ENCODE results near the gene MVP. TPM values are rescaled to one million over a fixed set of nuclear protein-coding genes. Genes with fewer than 3 reads are reported as not detected.

MVP gene
- total RNA-seq, 4 donors from 2014 or later: 101 to 151 (median 129) TPM

GRCh38 chr16:29836623-29837022, 16.4 kb downstream of the MVP start:
- no peak for TF ChIP-seq CTCF (IDR thresholded peaks at IDR 0.05)
- DNase-seq (ENCODE audit: low spot score) (no peak), ATAC-seq (ENCODE audit: low FRiP score) (no peak)

- no peak for DNase-seq (ENCODE audit: low spot score)
- TF ChIP-seq CTCF (IDR thresholded peaks at IDR 0.05): no peak
- ATAC-seq (ENCODE audit: low FRiP score): no peak
Observed at GRCh38 chr16:29837841-29838240, 17.6 kb downstream of the MVP start.

- ATAC-seq (ENCODE audit: low FRiP score): no peak
- TF ChIP-seq CTCF (IDR thresholded peaks at IDR 0.05): no peak
- DNase-seq (ENCODE audit: low spot score): no peak
Observed at GRCh38 chr16:29839822-29840221, 19.6 kb downstream of the MVP start.

- ATAC-seq (ENCODE audit: low FRiP score) (no peak), DNase-seq (ENCODE audit: low spot score) (no peak)
- no peak for TF ChIP-seq CTCF (IDR thresholded peaks at IDR 0.05)
Observed at GRCh38 chr16:29840240-29840639, 20.0 kb downstream of the MVP start.

GRCh38 chr16:29841631-29842030, 21.4 kb downstream of the MVP start:
- ATAC-seq (ENCODE audit: low FRiP score): no peak
- no peak for DNase-seq (ENCODE audit: low spot score)
- no peak for TF ChIP-seq CTCF (IDR thresholded peaks at IDR 0.05)

- DNase-seq (ENCODE audit: low spot score) (no peak), ATAC-seq (ENCODE audit: low FRiP score) (no peak)
- TF ChIP-seq CTCF (IDR thresholded peaks at IDR 0.05): no peak
Observed at GRCh38 chr16:29842732-29843346, 22.6 kb downstream of the MVP start.

- ATAC-seq (ENCODE audit: low FRiP score) (no peak), DNase-seq (ENCODE audit: low spot score) (no peak)
- no peak for TF ChIP-seq CTCF (IDR thresholded peaks at IDR 0.05)
Observed at GRCh38 chr16:29843931-29844330, 23.7 kb downstream of the MVP start.

Measured in omental fat pad (tissue), 4 donors.